Measurements from ENCODE around the gene IL17RE.

DNA sequence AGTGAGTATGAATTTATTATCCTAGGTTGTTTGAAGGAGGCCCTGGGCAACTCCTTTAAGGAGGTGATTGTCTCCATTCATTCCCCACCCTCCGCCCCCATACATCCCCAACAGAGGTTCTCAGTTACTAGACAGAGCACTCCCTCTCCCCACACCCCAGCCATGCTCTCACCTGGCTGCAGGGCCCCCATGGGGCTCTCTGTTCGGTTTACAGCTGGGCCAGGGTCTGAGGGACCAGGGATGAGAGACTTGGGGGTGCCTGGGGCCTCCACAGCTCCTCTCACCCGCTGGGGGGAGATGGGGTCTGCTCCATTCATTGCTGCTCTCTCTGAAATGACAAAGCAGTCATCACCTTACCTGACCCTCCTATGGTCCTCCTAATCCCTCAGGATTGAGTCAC, 45.9 kb downstream of the IL17RE start:
- TF ChIP-seq, protein P1, sequence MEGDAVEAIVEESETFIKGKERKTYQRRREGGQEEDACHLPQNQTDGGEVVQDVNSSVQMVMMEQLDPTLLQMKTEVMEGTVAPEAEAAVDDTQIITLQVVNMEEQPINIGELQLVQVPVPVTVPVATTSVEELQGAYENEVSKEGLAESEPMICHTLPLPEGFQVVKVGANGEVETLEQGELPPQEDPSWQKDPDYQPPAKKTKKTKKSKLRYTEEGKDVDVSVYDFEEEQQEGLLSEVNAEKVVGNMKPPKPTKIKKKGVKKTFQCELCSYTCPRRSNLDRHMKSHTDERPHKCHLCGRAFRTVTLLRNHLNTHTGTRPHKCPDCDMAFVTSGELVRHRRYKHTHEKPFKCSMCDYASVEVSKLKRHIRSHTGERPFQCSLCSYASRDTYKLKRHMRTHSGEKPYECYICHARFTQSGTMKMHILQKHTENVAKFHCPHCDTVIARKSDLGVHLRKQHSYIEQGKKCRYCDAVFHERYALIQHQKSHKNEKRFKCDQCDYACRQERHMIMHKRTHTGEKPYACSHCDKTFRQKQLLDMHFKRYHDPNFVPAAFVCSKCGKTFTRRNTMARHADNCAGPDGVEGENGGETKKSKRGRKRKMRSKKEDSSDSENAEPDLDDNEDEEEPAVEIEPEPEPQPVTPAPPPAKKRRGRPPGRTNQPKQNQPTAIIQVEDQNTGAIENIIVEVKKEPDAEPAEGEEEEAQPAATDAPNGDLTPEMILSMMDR (IDR thresholded peaks at IDR 0.05) = no peak
- TF ChIP-seq EP300 (IDR thresholded peaks at IDR 0.05) (no peak), POLR2A (IDR thresholded peaks at IDR 0.05; ENCODE audit: low read depth) (no peak)

All from esophagus muscularis mucosa (tissue), 4 donors.